Right renal cortex interstitium (tissue), 3 donors: ENCODE results near the gene PRPS1. TPM values are rescaled to one million over a fixed set of nuclear protein-coding genes. Genes with fewer than 3 reads are reported as not detected.

Source experiments
- polyA plus RNA-seq, 3 donors: library from polyadenylated mRNA; unstranded; fragments of 120-200 nt; gene quantifications; one replicate each; pipeline ENCODE4 v1.2.1, GENCODE V29; 2013; ENCODE audit not compliant: insufficient read length in 3 of 3

PRPS1 gene
- polyA plus RNA-seq, 3 donors = 53.3 to 54.3 (median 54.2) TPM

Other genes starting within 250 kb of the PRPS1 start
- under 1 TPM; 0.30 to 0.36 (median 0.35) TPM for gene FRMPD3, start 178.9 kb upstream of the PRPS1 start, polyA plus RNA-seq
- 100 to 1,000 TPM; 125 to 132 (median 129) TPM for gene TSC22D3, start 147.3 kb downstream of the PRPS1 start, polyA plus RNA-seq
- under 1 TPM in 2 of 3 donors, not detected in 1; 0.07 TPM for gene NCBP2L, start 149.2 kb downstream of the PRPS1 start, polyA plus RNA-seq
- 10 to 100 TPM; 10.9 to 11.8 (median 11.4) TPM for gene MID2, start 197.4 kb downstream of the PRPS1 start, polyA plus RNA-seq